ENCODE measurements around the gene GRHL3. TPM values are rescaled to one million over a fixed set of nuclear protein-coding genes. Genes with fewer than 3 reads are reported as not detected.

The GRHL3 gene
- total RNA-seq, 1 donor from 2014 or later, result 0.78 TPM

- ChIA-PET POLR2A (no interaction called here), CTCF (interaction anchor here (0.8 to 2.8 kb wide), 3 partner anchors 185 to 237 kb away, joined by 3 to 12 read pairs (median 6); no protein-coding TSS in a partner anchor)
- peaks cover 46% of the 10 kb centered on the region for H3K4me1 Mint-ChIP-seq
- DNase-seq (no peak), ATAC-seq (ENCODE audit: low read depth) (no peak)
- intact Hi-C loops (cut with micrococcal nuclease), result no loop called here
- no peak for TF ChIP-seq CTCF (IDR thresholded peaks at IDR 0.05)
- no peaks in the 10 kb centered on the region for H3K27me3 Mint-ChIP-seq
- H3K36me3 Mint-ChIP-seq (ENCODE audit: low read depth), result peaks cover 6% of the 10 kb centered on the region
- H3K4me3 Mint-ChIP-seq, result no peak overlapping the region
- no peaks in the 10 kb centered on the region for H3K9me3 Mint-ChIP-seq
- H3K27ac Mint-ChIP-seq, result no peak overlapping the region
Observed at GRCh38 chr1:24386931-24387330, 67.8 kb downstream of the GRHL3 start.

- Mint-ChIP-seq H3K4me3 (no peak overlapping the region), H3K4me1 (peaks cover 54% of the 10 kb centered on the region), H3K27me3 (no peaks in the 10 kb centered on the region), H3K9me3 (no peaks in the 10 kb centered on the region), H3K36me3 (ENCODE audit: low read depth) (peaks cover 6% of the 10 kb centered on the region), H3K27ac (no peak overlapping the region)
- CTCF ChIA-PET, result interaction anchor here (0.8 to 2.8 kb wide), 3 partner anchors 186 to 238 kb away, joined by 3 to 12 read pairs (median 6); no protein-coding TSS in a partner anchor
- POLR2A ChIA-PET, result no interaction called here
- ATAC-seq (ENCODE audit: low read depth), result no peak
- no peak for TF ChIP-seq CTCF (IDR thresholded peaks at IDR 0.05)
- intact Hi-C loops (cut with micrococcal nuclease), result no loop called here
- no peak for DNase-seq
Observed at GRCh38 chr1:24387636-24388175, 68.5 kb downstream of the GRHL3 start.

- POLR2A ChIA-PET, result no interaction called here
- H3K9me3 Mint-ChIP-seq, result no peaks in the 10 kb centered on the region
- no peak overlapping the region for H3K27ac Mint-ChIP-seq
- no peaks in the 10 kb centered on the region for H3K27me3 Mint-ChIP-seq
- H3K36me3 Mint-ChIP-seq (ENCODE audit: low read depth), result peaks cover 3% of the 10 kb centered on the region
- CTCF ChIA-PET, result interaction anchor here (1.4 to 2.8 kb wide), 3 partner anchors 187 to 239 kb away, joined by 3 to 12 read pairs (median 6); no protein-coding TSS in a partner anchor
- intact Hi-C loops (cut with micrococcal nuclease), result no loop called here
- ATAC-seq (ENCODE audit: low read depth), result no peak
- no peak for TF ChIP-seq CTCF (IDR thresholded peaks at IDR 0.05)
- peaks cover 61% of the 10 kb centered on the region for H3K4me1 Mint-ChIP-seq
- no peak overlapping the region for H3K4me3 Mint-ChIP-seq
- no peak for DNase-seq
Observed at GRCh38 chr1:24388331-24388885, 69.3 kb downstream of the GRHL3 start.

GRCh38 chr1:24389231-24389678, 70.1 kb downstream of the GRHL3 start:
- Mint-ChIP-seq H3K27ac (no peak overlapping the region), H3K4me1 (peaks cover 62% of the 10 kb centered on the region), H3K9me3 (no peaks in the 10 kb centered on the region), H3K36me3 (ENCODE audit: low read depth) (peaks cover 3% of the 10 kb centered on the region), H3K4me3 (no peak overlapping the region), H3K27me3 (no peaks in the 10 kb centered on the region)
- DNase-seq, result no peak
- POLR2A ChIA-PET, result no interaction called here
- CTCF ChIA-PET, result interaction anchor here (1.5 to 2.8 kb wide), 2 partner anchors 188 to 240 kb away, joined by 3 to 12 read pairs; no protein-coding TSS in a partner anchor
- no peak for TF ChIP-seq CTCF (IDR thresholded peaks at IDR 0.05)
- ATAC-seq (ENCODE audit: low read depth), result no peak
- intact Hi-C loops (cut with micrococcal nuclease), result no loop called here

Data from activated B cell treated with CpG ODN at 0.5 μM for 24 hours (primary cell).